CD4-positive, alpha-beta T cell (primary cell): ENCODE data around the gene KRTAP5-6. TPM values are rescaled to one million over a fixed set of nuclear protein-coding genes. Genes with fewer than 3 reads are reported as not detected.

Experiments
- ATAC-seq: fragments of 200-7000 bp; cut with Tn5 transposase; one replicate; pipeline ENCODE4 v1.10.0; 2022; ENCODE audit warnings: mild to moderate bottlenecking; ENCODE audit not compliant: poor library complexity
- CTCF ChIA-PET: fragments of 350-600 bp; sonication (Branson Sonifier 250); formaldehyde crosslinking; loops from one replicate; lab custom pipeline; 2021; ENCODE audit warnings: antibody characterized with exemption, inconsistent platforms; lab: Charles Lee
- POLR2A ChIA-PET: fragments of 350-600 bp; sonication (Branson Sonifier 250); formaldehyde crosslinking; loops from one replicate; lab custom pipeline; 2021; ENCODE audit warnings: antibody characterized with exemption, inconsistent platforms; lab: Charles Lee
- DNase-seq, 14 experiments: peaks; one replicate each; pipeline ENCODE4 v3.0.0-alpha.2; 2013 to 2020; ENCODE audit warnings: mixed read lengths in 2 of 14
- H3K27ac ChIP-seq, 2 donors: one replicate each; pipeline versions ENCODE4 v1.5.1 to v1.7.0; 2013; ENCODE audit warnings: low read length in 2 of 2, low read depth in 1 of 2, mild to moderate bottlenecking in 1 of 2
- H3K27me3 ChIP-seq, 2 experiments: 1 replicate in 1 of 2; 2 replicates in 1 of 2; pipeline versions ENCODE4 v1.6.1 to v1.7.0; 2013; ENCODE audit warnings: low read length in 2 of 2, control low read depth in 1 of 2, mild to moderate bottlenecking in 1 of 2, moderate library complexity in 1 of 2; ENCODE audit not compliant: insufficient read depth in 2 of 2, control insufficient read depth in 1 of 2
- H3K36me3 ChIP-seq: one replicate; pipeline ENCODE4 v1.6.1; 2013; ENCODE audit warnings: low read length, control low read depth; ENCODE audit not compliant: insufficient read depth
- H3K4me1 ChIP-seq: one replicate; pipeline ENCODE4 v1.6.1; 2013; ENCODE audit warnings: low read length, control low read depth; ENCODE audit not compliant: insufficient read depth
- H3K4me3 ChIP-seq: one replicate; pipeline ENCODE4 v1.5.1; 2013; ENCODE audit warnings: mild to moderate bottlenecking, low read length, moderate library complexity
- H3K9me3 ChIP-seq, 2 experiments: 1 replicate in 1 of 2; 2 replicates in 1 of 2; pipeline versions ENCODE4 v1.6.1 to v1.7.0; 2013; ENCODE audit warnings: low read length in 2 of 2, mild to moderate bottlenecking in 2 of 2, control low read depth in 1 of 2, moderate library complexity in 1 of 2; ENCODE audit not compliant: control insufficient read depth in 1 of 2, insufficient read depth in 1 of 2
- H3K27ac Mint-ChIP-seq: one replicate; pipeline ENCODE4 v1.8.0; 2020; ENCODE audit warnings: mixed read lengths
- H3K27me3 Mint-ChIP-seq: one replicate; pipeline ENCODE4 v1.8.0; 2021; ENCODE audit warnings: mixed read lengths
- H3K36me3 Mint-ChIP-seq: one replicate; pipeline ENCODE4 v1.8.0; 2021; ENCODE audit warnings: low read depth, mixed read lengths
- H3K4me1 Mint-ChIP-seq: one replicate; pipeline ENCODE4 v1.8.0; 2021; ENCODE audit warnings: low read depth, mixed read lengths
- H3K4me3 Mint-ChIP-seq: one replicate; pipeline ENCODE4 v1.8.0; 2020; ENCODE audit warnings: mild to moderate bottlenecking, mixed read lengths
- H3K9me3 Mint-ChIP-seq: one replicate; pipeline ENCODE4 v1.8.0; 2020; ENCODE audit warnings: mixed read lengths
- CTCF ChIP-seq: fragments of 200-600 bp; IDR thresholded peaks from one replicate; pipeline ENCODE4 v1.8.0; 2022; ENCODE audit warnings: antibody characterized with exemption, mild to moderate bottlenecking
- intact Hi-C, 2 experiments: fragments of 100-400 bp; cut with DNase I in 1 of 2; cut with micrococcal nuclease in 1 of 2; formaldehyde crosslinking; loops; one replicate each; pipeline versions ENCODE4 v1.15.1 to v1.9.0; 2023 to 2025; cut with DNase I, micrococcal nuclease
- total RNA-seq, 174 experiments: library from RNA in 2 of 174; stranded (reverse) in 2 of 174; gene quantifications; one replicate each; pipeline ENCODE4 v1.2.3 and lab custom pipeline; 2021 to 2026

The KRTAP5-6 gene
- total RNA-seq, 2 experiments from 2014 or later, result not detected

DNA sequence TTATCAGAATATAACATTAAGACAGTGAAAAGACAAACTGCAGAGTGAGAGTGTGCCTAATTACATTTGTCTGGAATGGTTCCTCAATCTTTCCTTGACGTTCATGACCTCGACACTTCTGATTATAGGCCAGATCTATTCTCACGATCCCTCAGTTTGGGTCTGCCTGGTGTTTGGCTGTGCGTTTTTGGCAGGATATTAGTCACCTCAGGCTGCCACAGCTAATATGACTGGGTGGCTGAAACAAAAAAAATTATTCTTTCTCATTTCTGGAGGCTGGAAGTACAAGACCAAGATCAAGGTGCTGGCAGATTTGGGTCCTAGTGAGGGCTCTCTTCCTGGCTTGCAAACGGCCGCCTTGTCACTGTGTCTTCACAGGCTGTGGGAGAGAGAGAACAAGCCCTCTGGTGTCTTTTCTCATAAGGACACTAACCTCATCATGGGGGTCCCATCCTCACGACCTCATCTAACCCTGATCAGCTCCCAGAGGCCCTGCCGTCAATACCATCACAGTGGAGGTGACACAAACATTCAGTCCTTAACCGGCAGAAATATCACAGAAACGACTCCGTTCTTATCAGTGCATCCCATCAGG is 30.2 kb downstream of the KRTAP5-6 start:
- Histone ChIP-seq H3K4me3 (no peak overlapping the region), H3K27ac (no peak overlapping the region), H3K9me3 (no peaks in the 10 kb centered on the region), H3K4me1 (peaks cover 7% of the 10 kb centered on the region), H3K36me3 (no peaks in the 10 kb centered on the region), H3K27me3 (peaks cover 9 to 19% of the 10 kb centered on the region in 2 experiments)
- DNase-seq (no peak), ATAC-seq (no peak)
- CTCF ChIA-PET, result no interaction called here
- peaks cover 44% of the 10 kb centered on the region for H3K27me3 Mint-ChIP-seq
- H3K4me1 Mint-ChIP-seq, result peaks cover 17% of the 10 kb centered on the region
- no peak overlapping the region for H3K27ac Mint-ChIP-seq
- H3K36me3 Mint-ChIP-seq, result no peaks in the 10 kb centered on the region
- H3K4me3 Mint-ChIP-seq, result no peak overlapping the region
- no peak for TF ChIP-seq CTCF
- POLR2A ChIA-PET, result no interaction called here
- intact Hi-C loops, result no loop called here
- H3K9me3 Mint-ChIP-seq, result no peaks in the 10 kb centered on the region

DNA sequence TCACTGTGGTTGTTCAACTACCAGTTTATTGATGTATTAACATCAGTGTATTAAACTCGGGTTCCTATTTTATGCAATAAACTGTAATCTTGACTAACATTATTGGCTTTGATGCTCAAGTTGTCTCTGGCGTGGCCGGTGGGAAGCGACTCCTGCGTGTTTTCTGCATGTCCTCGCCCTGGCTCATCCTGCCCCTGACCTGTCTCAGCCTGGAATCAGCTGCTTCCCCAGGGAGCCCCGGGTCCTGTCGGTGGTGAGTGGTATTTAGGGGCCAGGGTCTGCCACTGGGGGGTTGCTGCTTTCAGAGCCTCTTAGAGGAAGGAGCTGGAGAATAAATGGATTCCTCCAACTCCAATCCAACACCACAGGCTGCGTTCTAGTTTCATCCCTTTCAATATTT is 30.9 kb downstream of the KRTAP5-6 start:
- ChIA-PET POLR2A (no interaction called here), CTCF (interaction anchor here (0.8 kb wide), 1 partner anchor 34 kb away, joined by 3 read pairs; no protein-coding TSS in a partner anchor)
- H3K36me3 ChIP-seq, result no peaks in the 10 kb centered on the region

DNA sequence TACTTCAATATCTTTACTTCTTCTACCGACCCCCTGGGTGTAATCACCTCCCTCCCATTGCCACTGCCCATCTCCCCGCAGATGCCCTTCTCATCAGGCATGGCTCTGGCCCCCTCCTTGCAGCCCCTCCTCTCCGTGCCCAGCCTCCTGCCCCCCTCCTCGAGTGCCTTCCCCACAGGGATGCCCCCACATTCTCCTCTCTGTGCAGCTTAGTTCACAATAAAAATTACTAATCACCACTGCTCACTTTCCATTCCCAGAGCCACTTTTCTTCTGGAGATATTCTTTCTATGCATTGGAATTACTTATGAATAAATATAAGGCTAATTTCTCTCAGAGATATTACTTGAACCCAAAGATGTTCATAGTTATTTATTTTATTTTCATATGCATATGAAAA is 31.3 kb downstream of the KRTAP5-6 start:
- no peaks in the 10 kb centered on the region for H3K36me3 ChIP-seq
- H3K9me3 ChIP-seq, result no peaks in the 10 kb centered on the region
- ChIA-PET POLR2A (no interaction called here), CTCF (interaction anchor here (0.8 kb wide), 1 partner anchor 34 kb away, joined by 3 read pairs; no protein-coding TSS in a partner anchor)
- no peak for TF ChIP-seq CTCF
- Mint-ChIP-seq H3K27ac (no peak overlapping the region), H3K4me3 (no peak overlapping the region), H3K4me1 (peaks cover 18% of the 10 kb centered on the region), H3K36me3 (no peaks in the 10 kb centered on the region), H3K27me3 (peaks cover 45% of the 10 kb centered on the region), H3K9me3 (no peaks in the 10 kb centered on the region)
- intact Hi-C loops, result no loop called here
- H3K4me1 ChIP-seq, result peaks cover 7% of the 10 kb centered on the region
- H3K27ac ChIP-seq, result no peak overlapping the region
- ATAC-seq (no peak), DNase-seq (no peak)
- peaks cover 9 to 21% of the 10 kb centered on the region in 2 experiments for H3K27me3 ChIP-seq
- H3K4me3 ChIP-seq, result no peak overlapping the region

More for the DNA sequence above, 30.9 kb downstream of the KRTAP5-6 start:
- Mint-ChIP-seq H3K4me1 (peaks cover 17% of the 10 kb centered on the region), H3K9me3 (no peaks in the 10 kb centered on the region), H3K36me3 (no peaks in the 10 kb centered on the region), H3K27me3 (peaks cover 45% of the 10 kb centered on the region), H3K27ac (no peak overlapping the region), H3K4me3 (no peak overlapping the region)
- DNase-seq (no peak), ATAC-seq (no peak)
- Histone ChIP-seq H3K27me3 (peaks cover 9 to 21% of the 10 kb centered on the region in 2 experiments), H3K27ac (no peak overlapping the region), H3K4me1 (peaks cover 7% of the 10 kb centered on the region), H3K4me3 (no peak overlapping the region), H3K9me3 (no peaks in the 10 kb centered on the region)
- no peak for TF ChIP-seq CTCF
- intact Hi-C loops, result no loop called here
